Left ventricle myocardium inferior (tissue), 1 donor: Measurements from ENCODE around the gene MFGE8. TPM values are rescaled to one million over a fixed set of nuclear protein-coding genes. Genes with fewer than 3 reads are reported as not detected.

ENCODE experiments used
- DNase-seq: peaks from one replicate; pipeline ENCODE4 v3.0.0-alpha.2; 2020
- H3K27ac ChIP-seq: fragments of 200-600 bp; replicated peaks from 2 replicates; pipeline ENCODE4 v1.8.0; 2021
- H3K27me3 ChIP-seq: fragments of 200-600 bp; 2 replicates; pipeline ENCODE4 v1.8.0; 2021; ENCODE audit warnings: low read depth
- H3K36me3 ChIP-seq: fragments of 200-600 bp; 2 replicates; pipeline ENCODE4 v1.8.0; 2021
- H3K4me1 ChIP-seq: fragments of 200-600 bp; 2 replicates; pipeline ENCODE4 v1.8.0; 2021
- H3K4me3 ChIP-seq: fragments of 200-600 bp; 2 replicates; pipeline ENCODE4 v1.8.0; 2021; ENCODE audit warnings: mild to moderate bottlenecking, moderate library complexity
- H3K9me3 ChIP-seq: fragments of 200-600 bp; replicated peaks from 2 replicates; pipeline ENCODE4 v1.8.0; 2021
- CTCF ChIP-seq: fragments of 200-600 bp; IDR thresholded peaks from 2 replicates; pipeline ENCODE4 v1.8.0; 2021; ENCODE audit warnings: antibody characterized with exemption, mild to moderate bottlenecking, borderline replicate concordance
- intact Hi-C: fragments of 100-400 bp; cut with micrococcal nuclease; formaldehyde crosslinking; loops from one replicate; pipeline ENCODE4 v1.11.0; 2022
- total RNA-seq: library from RNA; stranded (reverse); fragmentation: NEBNext Ultra II Directional; extraction: Animal tissue kit (Norgen Biotek cat#: 25700); gene quantifications from one replicate; pipeline ENCODE4 v1.2.1, GENCODE V29; 2021
- donor health status: DM: no; HTN: yes; CAD: no; lungs with severe emphysema.

Gene MFGE8
- total RNA-seq, 1 donor from 2014 or later = 421 TPM

GRCh38 chr15:88900309-88900981, 12.7 kb downstream of the MFGE8 start:
- peaks cover 59% of the 10 kb centered on the region for H3K36me3 ChIP-seq
- DNase-seq = no peak
- H3K4me3 ChIP-seq = no peak overlapping the region
- H3K4me1 ChIP-seq = peaks cover 92% of the 10 kb centered on the region
- H3K9me3 ChIP-seq = no peaks in the 10 kb centered on the region
- no peak for TF ChIP-seq CTCF
- peak overlapping the region; percentile 48 for H3K27ac ChIP-seq
- intact Hi-C loops = loop anchor here (5.0 to 10.0 kb wide), 3 partner anchors 102 to 274 kb away; no protein-coding TSS in a partner anchor
- H3K27me3 ChIP-seq = no peaks in the 10 kb centered on the region

- no peak for DNase-seq
- Histone ChIP-seq H3K4me3 (no peak overlapping the region), H3K4me1 (peaks cover 92% of the 10 kb centered on the region), H3K9me3 (no peaks in the 10 kb centered on the region), H3K27me3 (peaks cover 10% of the 10 kb centered on the region), H3K27ac (peak overlapping the region; percentile 91), H3K36me3 (peaks cover 53% of the 10 kb centered on the region)
- intact Hi-C loops = no loop called here
- TF ChIP-seq CTCF = no peak
Observed at GRCh38 chr15:88899251-88899650, 13.9 kb downstream of the MFGE8 start.

- DNase-seq = no peak
- Histone ChIP-seq H3K27me3 (peaks cover 10% of the 10 kb centered on the region), H3K4me1 (peaks cover 91% of the 10 kb centered on the region), H3K9me3 (no peaks in the 10 kb centered on the region), H3K36me3 (peaks cover 48% of the 10 kb centered on the region), H3K4me3 (no peak overlapping the region), H3K27ac (peak overlapping the region; percentile 91)
- intact Hi-C loops = no loop called here
- no peak for TF ChIP-seq CTCF
Observed at GRCh38 chr15:88898736-88899135, 14.4 kb downstream of the MFGE8 start.

GRCh38 chr15:88897456-88898194, 15.6 kb downstream of the MFGE8 start:
- Histone ChIP-seq H3K27ac (peak overlapping the region; percentile 91), H3K4me3 (peak overlapping the region; percentile 42), H3K27me3 (peaks cover 10% of the 10 kb centered on the region), H3K9me3 (no peaks in the 10 kb centered on the region), H3K36me3 (peaks cover 37% of the 10 kb centered on the region), H3K4me1 (peaks cover 82% of the 10 kb centered on the region)
- intact Hi-C loops = no loop called here
- peak; percentile 90 for DNase-seq
- peak; percentile 83 for TF ChIP-seq CTCF

- Histone ChIP-seq H3K4me1 (peaks cover 77% of the 10 kb centered on the region), H3K4me3 (peak overlapping the region; percentile 42), H3K27ac (peak overlapping the region; percentile 91), H3K9me3 (no peaks in the 10 kb centered on the region), H3K27me3 (peaks cover 10% of the 10 kb centered on the region), H3K36me3 (peaks cover 32% of the 10 kb centered on the region)
- intact Hi-C loops = no loop called here
- no peak for DNase-seq
- no peak for TF ChIP-seq CTCF
Observed at GRCh38 chr15:88897142-88897455, 16.1 kb downstream of the MFGE8 start.
